A673 (cell line): ENCODE measurements around the gene MCM8.

ENCODE experiments used
- CTCF ChIP-seq: fragments of 300-800, 200-600 bp; sonication (generic); conservative IDR thresholded peaks from 2 replicates; pipeline ENCODE4 v1.5.1; 2017; ENCODE audit warnings: low read depth, mild to moderate bottlenecking, antibody characterized with exemption, low read length, moderate library complexity, mixed read lengths
- EZH2 ChIP-seq: fragments of 200-600 bp; sonication (generic); IDR thresholded peaks from 2 replicates; pipeline ENCODE4 v1.6.1; 2017; ENCODE audit warnings: borderline replicate concordance, low read depth, mild to moderate bottlenecking, mixed read lengths, antibody characterized with exemption, low read length; ENCODE audit not compliant: poor library complexity, severe bottlenecking

- TF ChIP-seq CTCF (no peak), EZH2 (no peak)
Observed at GRCh38 chr20:5991623-5992441, 41.4 kb downstream of the MCM8 start.
